SK-N-MC (cell line): ENCODE data around the gene TECR.

Experiments used
- EZH2 ChIP-seq: fragments of 200-600 bp; sonication (generic); IDR thresholded peaks from one replicate; pipeline ENCODE4 v1.6.1; 2017; ENCODE audit warnings: antibody characterized with exemption
- POLR2AphosphoS5 ChIP-seq: IDR thresholded peaks from 2 replicates; pipeline ENCODE4 v1.6.1; 2012; ENCODE audit warnings: mild to moderate bottlenecking, low read depth, low read length, borderline replicate concordance

DNA sequence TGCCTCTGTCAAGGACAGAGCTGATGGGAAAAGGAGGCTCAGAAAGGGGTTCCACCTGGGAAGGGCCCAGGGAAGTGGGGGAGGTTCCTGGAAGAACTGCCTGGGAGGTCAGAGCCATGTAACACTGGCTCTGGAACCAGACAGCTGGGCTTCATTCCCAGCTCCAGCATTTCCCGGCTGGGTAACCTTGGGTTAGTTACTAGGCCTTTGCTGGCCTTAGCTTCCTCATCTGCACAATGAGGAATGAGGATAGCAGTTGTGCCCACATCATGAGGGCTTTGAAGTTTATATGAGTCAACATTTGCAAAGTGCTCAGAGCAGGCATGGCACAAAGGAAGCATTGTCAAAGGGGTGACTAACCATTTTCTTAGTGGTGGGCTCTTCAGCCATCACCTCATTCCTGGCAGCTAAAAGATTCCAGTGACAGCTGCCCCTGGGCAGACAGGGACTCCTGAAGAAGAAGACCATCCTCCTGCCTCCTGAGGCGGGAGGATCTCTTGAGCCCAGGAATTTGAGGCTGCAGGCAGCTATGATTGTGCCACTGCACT, 9.5 kb upstream of the TECR start:
- TF ChIP-seq EZH2, result no peak
- TF ChIP-seq POLR2AphosphoS5, result no peak
